Retina (tissue), 1 donor: ENCODE measurements around the gene SLC9A8.
A peak's percentile ranks its signal among the peaks of the same experiment; 100 is the strongest.
"Not testable (repeated sequence)": the region's sequence is repeated elsewhere in the genome, so short reads cannot be mapped to it uniquely, and the experiment has no call there.

Experiments used
- DNase-seq: peaks from one replicate; pipeline ENCODE4 v3.0.0-alpha.2; 2016

The SLC9A8 gene, protein sequence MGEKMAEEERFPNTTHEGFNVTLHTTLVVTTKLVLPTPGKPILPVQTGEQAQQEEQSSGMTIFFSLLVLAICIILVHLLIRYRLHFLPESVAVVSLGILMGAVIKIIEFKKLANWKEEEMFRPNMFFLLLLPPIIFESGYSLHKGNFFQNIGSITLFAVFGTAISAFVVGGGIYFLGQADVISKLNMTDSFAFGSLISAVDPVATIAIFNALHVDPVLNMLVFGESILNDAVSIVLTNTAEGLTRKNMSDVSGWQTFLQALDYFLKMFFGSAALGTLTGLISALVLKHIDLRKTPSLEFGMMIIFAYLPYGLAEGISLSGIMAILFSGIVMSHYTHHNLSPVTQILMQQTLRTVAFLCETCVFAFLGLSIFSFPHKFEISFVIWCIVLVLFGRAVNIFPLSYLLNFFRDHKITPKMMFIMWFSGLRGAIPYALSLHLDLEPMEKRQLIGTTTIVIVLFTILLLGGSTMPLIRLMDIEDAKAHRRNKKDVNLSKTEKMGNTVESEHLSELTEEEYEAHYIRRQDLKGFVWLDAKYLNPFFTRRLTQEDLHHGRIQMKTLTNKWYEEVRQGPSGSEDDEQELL

DNA sequence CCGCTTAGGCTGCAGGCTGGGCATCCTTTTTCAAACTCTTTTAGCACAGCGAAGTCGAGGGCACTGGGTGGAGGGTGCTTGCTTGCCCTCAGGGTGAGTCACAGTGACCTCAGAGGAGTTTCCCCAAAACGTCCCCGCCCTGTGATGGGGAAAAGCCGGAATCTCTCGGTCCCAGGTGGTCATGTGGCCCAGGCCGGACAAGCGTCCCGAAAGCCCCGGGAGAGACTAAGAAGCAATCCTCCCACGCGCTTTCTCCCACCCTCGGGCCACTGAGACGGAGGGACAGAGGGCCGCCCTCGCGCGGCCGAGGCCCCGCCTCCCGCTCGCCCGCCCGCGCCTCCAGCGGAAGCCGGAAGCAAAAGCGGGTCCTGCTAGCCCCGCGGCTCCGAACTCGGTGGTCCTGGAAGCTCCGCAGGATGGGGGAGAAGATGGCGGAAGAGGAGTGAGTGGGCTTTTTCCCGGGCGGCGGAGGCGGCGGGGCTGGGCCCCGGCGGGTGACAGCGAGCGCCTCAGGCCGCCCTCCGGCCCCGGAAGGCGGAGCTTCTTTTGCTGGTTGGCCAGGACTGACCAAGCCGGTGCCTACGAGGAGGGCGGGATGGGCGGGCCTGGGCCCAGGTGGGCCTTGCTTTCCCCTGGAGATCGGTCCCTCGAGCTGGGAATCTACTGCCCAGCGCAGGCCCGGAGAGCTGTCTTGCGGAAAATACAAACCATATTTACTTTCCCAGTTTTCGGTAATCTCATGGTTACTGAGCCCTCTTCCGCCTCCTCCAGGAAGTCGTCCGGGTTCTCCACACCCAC lies at the start of gene SLC9A8:
SLC9A8 (plus strand) TSS at position 322 of the 798 bp plus-strand sequence; CDS start at position 417, 95 bp downstream.
- DNase-seq = peak; percentile 94

DNA sequence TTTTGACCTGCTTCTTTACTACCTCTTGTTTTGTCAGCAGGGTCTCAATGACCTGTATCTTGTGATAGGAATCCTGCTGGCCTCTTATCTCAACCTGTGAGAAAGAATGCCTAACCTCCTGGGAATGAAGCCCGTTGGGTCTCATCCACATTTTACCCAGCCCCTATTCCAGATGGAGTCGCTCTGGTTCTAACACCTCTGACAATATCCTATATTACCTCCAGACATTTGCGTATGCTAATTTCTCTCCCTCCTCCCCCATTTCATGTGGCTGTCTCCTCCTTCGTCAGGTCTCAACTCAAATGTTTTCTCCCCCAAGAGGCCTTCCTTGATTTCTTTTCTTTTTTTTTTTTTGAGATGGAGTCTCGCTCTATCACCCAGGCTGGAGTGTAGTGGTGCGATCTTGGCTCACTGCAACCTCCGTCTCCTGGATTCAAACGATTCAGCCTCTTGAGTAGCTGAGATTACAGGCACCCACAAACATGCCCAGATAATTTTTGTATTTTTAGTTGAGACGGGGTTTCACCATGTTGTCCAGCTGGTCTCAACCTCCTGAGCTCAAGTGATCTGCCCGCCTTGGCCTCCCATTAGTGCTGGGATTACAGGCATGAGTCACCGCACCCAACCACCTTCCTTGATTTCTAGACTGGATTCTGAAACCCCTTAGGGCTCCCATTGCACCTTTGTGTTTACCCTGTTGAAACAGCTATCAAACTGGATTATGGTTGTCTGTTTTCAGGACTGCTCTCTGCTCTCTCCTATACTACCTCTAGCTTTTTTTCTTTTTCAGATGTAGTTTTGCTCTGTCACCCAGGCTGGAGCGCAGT lies 49.5 kb upstream of the SLC9A8 start:
- DNase-seq = no peak

DNA sequence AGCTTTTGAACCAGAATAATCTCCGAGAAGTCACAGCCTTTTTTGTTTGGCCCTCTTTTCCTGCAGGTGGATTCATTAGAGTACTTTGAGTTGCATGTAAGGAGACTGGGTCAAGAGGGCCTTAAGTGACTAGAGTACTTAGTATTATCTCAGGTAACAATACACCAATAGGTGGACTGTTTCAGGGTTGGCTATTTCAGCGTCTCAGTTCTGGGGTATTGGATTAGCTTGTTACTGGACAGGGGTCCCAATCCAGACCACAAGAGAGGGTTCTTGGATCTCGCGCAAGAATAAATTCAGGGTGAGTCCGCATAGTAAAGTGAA lies 47.3 kb upstream of the SLC9A8 start:
- DNase-seq = no peak

DNA sequence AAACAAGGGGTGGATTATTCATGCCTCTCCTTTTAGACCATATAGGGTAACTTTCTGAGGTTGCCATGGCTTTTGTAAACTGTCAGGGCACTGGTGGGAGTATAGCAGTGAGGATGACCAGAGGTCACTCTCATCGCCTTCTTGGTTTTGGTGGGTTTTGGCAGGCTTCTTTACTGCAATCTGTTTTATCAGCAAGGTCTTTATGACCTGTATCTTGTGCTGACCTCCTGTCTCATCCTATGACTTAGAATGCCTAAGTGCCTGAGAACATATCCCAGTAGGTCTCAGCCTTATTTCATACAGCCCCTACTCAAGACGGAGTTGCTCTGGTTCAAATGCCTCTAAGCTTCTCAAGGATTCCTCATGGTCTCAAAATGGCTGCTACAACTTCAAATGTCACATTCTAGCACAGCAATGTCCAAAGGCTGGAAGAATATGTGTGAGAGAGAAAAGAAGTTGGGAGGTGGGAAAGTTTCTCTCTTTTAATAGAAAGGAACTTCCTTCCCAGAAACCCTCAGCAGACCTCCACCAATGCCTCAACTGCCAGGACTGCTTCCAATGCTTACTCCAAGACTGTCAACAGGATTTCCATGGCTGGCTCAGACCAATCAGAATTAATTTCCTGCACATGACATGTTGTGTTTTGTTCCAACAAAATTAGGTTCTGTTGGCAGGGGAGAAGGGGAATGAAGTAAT lies 46.6 kb upstream of the SLC9A8 start:
- DNase-seq = no peak

DNA sequence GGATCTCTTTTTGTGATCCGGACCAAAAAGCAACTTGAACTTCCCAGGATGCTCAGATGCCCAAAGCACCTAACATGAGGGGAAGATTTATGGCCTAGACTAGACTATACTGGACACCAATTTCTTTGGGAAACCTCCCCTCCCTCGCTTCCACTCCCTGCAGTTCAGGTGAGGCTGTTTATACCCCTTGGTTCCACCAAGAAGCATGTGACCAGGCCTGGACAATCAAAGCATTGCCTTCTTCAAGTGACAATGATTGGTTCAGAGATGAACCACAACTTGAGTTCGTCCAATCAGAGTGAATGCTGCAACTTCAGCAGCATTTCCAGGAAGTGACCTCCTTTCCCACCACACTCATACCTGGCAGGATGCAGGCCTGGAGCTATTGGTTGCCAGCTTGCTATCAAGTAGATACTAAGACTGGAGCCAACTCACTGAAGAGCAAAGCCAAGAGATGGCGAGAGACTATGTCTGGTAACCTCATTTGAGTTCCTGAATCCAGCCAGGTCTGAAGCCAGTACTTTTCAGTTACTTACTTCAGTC lies 45.6 kb upstream of the SLC9A8 start:
- no peak for DNase-seq

DNA sequence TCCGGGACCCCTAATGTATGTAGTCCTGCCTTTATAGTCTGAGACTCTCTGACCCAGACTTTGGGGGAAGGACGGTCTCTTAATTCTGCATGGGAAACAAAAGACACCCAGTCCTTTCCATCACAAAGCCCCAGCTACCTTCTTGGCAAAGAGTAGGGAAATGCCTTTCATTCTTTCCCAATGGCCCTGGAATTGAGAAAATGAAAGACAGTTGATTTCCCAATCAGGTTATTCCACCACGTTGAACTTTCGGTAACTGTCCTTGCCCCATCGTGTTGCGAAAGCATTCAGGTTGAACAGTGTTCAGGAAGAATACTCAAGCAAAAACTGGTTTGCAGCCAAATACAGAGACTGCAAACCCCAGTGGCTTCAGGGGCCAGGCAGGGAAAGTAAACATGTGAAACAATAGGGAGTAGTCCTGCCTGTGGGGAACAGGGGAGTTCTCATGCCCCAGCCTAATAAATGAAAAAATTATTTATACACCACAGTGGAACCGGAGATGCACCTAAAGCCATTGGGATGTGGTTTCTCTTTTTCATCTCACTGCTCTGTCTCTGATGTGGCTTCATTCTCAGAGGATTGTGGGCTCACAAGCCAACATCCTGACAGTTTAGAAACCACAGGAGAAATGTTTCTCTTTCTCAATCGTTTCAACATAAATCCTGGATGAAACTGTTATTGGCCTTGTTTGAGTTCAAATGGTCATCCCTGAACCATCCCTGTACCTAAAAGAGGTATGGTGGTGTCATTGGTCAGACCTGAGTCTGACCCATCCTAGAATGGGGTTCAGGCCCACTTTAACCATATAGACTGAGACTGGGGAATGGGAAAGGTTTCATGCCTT lies 44.2 kb upstream of the SLC9A8 start:
- DNase-seq = no peak

DNA sequence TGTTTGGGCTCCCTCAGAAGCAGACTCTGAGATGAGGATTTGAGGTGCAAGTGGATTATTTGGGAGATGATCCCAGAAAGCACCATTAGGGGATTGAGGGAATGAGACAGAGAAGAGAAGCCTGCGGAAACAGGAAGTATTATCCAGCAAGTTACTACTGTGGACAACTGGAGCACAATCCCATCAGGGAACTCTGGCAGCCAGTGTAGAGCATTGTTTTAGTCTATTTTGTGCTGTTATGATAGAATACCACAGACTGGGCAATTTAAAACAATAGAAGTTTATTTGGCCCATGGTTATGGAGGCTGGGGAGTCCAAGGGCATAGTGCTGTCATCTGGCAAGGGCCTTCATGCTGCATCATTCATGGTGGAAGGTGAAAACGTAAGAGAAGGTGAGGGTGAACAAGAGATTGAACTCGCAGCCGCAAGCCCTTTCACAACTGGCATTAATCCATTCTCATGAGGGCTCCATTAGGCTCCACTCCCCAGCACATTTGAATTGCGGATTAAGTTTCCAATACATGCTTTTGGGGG lies 43.5 kb upstream of the SLC9A8 start:
- DNase-seq = no peak

DNA sequence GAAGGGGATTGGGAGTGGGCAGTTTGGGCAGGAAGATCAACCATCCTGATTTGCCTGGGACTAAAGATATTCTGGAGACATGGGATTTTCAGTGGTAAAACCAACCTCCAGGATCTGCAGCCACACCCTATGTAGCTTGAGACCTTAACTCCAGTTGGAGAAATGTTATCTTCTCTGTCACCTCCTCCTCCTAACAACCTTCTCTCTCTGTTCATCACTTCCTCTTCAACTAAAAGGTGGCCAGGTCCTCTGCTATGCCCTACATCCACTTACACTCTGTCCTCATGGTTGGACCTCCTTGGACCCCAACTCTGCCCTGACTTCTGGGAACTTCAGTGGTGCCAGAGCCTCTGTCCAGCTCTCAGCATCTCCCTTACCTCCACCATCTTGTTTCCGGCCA lies 42.0 kb upstream of the SLC9A8 start:
- DNase-seq = no peak

DNA sequence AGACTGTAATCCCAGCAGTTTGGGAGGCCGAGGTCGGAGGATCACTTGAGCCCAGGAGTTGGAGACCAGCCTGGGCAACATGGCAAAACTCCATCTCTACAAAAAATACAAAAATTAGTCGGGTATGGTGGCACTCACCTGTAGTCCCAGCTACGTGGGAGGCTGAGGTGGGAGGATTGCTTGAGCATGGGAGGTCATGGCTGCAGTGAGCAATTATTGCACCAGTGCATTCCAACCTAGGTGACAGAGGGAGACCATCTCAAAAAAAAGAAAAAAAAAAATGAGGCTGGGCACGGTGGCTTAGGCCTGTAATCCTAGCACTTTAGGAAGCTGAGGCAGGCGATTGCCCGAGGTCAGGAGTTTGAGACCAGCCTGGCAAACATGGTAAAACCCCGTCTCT lies 38.4 kb upstream of the SLC9A8 start:
- not testable (repeated sequence) for DNase-seq

DNA sequence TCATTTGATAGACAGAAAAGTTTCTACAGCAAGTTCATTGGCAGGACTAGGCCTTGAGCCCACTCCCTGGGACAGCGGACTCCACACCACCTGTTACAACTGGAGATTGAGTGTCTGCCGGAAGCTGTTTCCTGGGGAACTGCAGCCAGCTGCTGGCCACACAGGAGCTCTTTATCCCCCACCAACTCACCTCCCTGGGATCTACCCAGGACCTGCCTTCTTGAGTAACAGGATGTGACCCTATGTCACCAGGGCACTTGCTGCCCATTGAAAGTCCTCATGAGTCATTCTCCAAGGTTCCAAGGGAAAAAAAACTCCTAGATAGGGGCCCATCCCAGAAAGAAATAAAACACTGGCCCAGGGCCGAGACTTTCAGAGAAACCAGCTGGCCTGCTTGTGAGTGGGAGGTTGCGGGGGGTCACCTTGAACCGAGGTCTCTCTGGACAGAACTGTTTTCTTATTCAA lies 37.4 kb upstream of the SLC9A8 start:
- no peak for DNase-seq

DNA sequence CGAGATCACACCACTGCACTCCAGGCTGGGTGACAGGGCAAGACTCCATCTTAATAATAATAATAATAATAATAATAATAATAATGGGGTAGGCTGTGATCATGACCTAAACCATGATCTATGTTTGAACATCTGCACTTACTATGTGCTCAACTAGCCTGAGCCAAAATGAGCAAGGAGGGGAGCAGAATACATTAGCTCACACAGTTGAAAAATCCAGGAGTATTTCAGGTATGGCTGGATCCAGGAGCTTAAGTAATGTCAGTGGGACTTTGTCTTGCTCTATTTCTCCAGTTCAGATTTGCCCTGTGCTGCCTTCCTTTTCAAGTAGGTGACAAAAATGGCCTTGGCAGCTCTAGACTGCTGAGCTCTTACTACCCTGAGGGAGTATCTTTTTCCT lies 32.7 kb upstream of the SLC9A8 start:
- DNase-seq = no peak

DNA sequence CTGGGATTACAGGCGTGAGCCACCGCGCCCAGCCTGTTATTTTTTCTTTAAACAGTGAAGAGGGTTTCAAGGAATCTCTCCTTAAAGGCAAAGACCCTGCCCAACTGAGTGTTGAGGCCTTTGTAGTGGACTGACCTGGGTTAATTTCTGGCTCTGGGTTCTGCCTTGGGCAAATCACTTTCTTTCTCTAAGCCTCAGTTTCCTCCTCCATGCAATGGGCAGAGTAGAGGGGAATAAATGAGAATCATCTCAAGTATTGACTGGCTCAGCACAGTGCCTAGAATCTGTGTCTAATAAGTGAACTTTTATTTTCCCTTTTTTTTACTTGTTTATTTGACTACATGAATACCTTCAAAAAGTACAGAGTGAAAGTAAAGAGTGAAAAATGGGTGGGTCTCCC lies 31.0 kb upstream of the SLC9A8 start:
- DNase-seq = no peak

DNA sequence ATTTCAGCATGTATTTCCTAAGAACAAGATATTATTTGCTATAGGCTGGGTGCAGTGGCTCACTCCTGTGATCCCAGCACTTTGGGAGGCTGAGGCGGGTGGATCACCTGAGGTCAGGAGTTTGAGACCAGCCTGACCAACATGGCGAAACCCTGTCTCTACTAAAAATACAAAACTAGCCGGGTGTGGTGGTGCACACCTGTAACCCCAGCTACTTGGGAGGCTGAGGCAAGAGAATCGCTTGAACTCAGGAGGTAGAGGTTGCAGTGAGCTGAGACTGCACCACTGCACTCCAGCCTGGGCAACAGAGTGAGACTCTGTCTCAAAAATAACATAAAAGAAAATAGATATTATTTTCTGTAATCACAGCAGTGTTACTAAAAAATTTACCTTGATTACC lies 30.2 kb upstream of the SLC9A8 start:
- DNase-seq = not testable (repeated sequence)

DNA sequence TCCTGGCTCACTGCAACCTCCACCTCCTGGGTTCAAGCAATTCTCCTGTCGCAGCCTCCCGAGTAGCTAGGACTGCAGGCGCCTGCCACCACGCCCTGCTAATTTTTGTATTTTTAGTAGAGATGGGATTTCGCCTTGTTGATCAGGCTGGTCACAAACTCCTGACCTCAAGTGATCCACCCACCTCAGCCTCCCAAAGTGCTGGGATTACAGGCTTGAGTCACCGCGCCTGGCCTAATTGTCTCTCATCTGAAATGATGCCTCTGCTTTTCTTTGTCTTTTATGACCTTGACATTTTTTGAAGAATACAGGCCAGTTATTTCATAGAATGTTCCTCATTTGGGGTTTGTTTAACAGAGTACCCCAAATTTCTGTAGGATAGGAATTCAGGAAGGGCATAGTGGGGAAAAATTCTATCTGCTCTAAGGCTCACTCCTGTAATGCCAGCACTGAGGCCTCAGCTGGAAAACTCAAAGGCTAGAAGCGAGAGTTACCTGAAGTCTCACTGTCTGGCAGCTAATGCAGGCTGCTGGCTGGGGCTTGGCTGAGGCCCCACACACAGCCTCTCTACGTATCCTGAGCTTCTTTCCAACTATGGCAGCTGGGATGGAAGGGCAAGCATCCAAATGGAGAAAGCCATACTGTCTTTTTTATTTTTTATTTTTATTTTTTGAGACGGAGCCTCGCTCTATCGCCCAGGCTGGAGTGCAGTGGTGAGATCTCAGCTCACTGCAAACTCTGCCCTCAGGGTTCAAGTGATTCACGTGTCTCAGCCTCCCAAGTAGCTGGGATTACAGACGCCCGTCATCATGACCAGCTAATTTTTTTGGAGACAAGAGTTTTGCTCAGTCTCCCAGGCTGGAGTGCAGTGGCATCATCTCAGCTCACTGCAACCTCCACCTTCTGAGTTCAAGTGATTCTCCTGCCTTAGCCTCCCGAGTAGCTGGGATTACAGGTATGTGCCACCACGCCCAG lies 29.3 kb upstream of the SLC9A8 start:
- not testable (repeated sequence) for DNase-seq

DNA sequence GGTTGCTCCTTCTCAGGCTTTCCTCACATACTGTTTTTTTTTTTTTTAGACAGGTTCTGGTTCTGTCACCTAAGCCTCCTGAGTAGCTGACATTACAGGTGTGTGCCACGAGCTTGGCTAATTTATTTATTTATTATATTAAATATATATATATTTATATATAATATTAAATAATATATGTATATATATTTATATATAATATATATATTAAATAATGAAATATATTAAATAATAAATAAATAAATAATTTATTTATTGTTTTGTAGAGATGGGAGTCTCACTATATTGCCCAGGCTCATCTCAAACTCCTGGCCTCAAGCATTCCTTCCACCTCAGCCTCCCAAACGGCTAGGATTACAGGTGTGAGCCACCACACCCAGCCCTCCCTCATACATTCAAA lies 28.3 kb upstream of the SLC9A8 start:
- DNase-seq = no peak

DNA sequence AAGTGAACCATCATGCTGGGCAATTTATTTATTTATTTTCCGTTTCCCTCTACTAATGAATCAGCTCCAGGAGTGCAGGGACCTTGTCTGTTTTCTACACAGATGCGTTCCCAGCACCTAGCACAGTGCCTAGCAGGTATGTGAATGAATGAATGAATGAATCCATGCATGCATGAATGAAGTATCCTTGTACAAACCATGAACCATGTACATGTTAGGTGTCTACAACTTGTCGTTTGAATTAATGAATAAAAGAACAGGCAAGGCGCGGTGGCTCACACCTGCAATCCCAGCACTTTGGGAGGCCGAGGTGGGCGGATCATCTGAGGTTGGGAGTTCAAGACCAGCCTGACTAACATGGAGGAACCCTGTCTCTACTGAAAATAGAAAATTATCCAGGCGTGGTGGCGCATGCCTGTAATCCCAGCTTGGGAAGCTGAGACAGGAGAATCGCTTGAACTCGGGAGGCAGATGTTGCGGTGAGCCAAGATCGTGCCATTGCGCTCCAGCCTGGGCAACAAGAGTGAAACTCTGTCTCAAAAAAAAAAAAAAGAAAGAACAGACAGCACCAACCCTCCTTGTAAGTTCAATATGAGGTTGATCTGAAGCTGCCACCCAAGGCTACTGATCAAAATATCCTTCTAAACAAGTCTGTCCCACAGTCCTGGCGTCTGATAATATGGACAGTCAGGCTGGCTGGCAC lies 27.3 kb upstream of the SLC9A8 start:
- no peak for DNase-seq

DNA sequence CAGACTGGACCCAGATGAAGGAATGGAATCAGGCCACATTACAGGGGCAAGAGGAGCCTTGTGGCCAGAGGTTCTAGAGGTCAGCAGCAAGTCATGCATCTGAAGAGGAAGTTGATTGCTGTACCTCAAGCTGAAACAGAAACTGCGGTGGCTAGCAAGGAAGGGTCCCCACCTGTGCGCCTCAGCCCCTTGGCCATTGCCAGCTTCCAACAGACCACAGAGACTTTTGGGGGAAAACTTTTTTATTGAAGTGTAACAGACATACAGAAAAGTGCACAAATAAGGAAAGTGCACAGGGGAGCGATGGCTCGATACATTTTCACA lies 26.8 kb upstream of the SLC9A8 start:
- DNase-seq = no peak

DNA sequence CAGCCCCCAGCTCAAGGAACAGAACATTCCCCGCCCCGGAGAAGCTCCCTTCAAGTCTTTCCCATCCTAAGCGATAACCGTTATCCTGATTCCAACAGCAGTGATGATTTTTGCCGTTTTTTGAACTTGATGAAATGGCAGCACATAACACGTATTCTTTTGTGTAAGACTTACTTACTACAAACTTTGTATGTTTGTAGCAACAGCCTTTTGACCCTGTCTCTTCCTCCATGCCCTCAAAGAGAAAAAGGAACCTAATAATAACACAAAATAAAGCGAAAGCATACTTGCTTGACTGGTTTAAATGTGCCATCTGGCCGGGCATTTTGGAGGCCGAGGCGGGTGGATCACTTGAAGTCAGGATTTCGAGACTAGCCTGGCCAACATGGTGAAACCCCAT lies 26.4 kb upstream of the SLC9A8 start:
- DNase-seq = no peak
